H1 (cell line): Measurements from ENCODE around the gene FMO5.

Source experiments
- ATF3 ChIP-seq: IDR thresholded peaks from 2 replicates; pipeline ENCODE4 v1.6.1; 2011; ENCODE audit warnings: low read depth, mild to moderate bottlenecking, low read length; ENCODE audit not compliant: insufficient read depth
- CTCF ChIP-seq, 3 experiments: IDR thresholded peaks; 1 replicate in 2 of 3; 2 replicates in 1 of 3; pipeline versions ENCODE4 v1.5.1 to v1.6.1; 2011; ENCODE audit warnings: low read length in 3 of 3, mild to moderate bottlenecking in 3 of 3, inconsistent platforms in 2 of 3, low read depth in 1 of 3, moderate library complexity in 1 of 3; ENCODE audit not compliant: insufficient read depth in 1 of 3; ENCODE audit errors: control extremely low read depth in 1 of 3
- GABPA ChIP-seq: IDR thresholded peaks from 2 replicates; pipeline ENCODE4 v1.6.1; 2011; ENCODE audit warnings: mild to moderate bottlenecking, low read length, moderate library complexity, borderline replicate concordance; ENCODE audit not compliant: insufficient read depth
- NRF1 ChIP-seq: IDR thresholded peaks from 2 replicates; pipeline ENCODE4 v1.6.1; 2011; ENCODE audit warnings: mild to moderate bottlenecking, low read depth, low read length, improper control_type of control experiment
- POLR2A ChIP-seq, 2 experiments: IDR thresholded peaks; 1 replicate in 1 of 2; 2 replicates in 1 of 2; pipeline ENCODE4 v1.6.1; 2011; ENCODE audit warnings: low read depth in 2 of 2, low read length in 2 of 2, mild to moderate bottlenecking in 2 of 2; ENCODE audit errors: control extremely low read depth in 1 of 2
- POLR2AphosphoS5 ChIP-seq: IDR thresholded peaks from 2 replicates; pipeline ENCODE4 v1.6.1; 2011; ENCODE audit warnings: low read depth, low read length
- POU5F1 ChIP-seq: IDR thresholded peaks from 2 replicates; pipeline ENCODE4 v1.6.1; 2011; ENCODE audit warnings: low read depth, mild to moderate bottlenecking, low read length, moderate library complexity
- SIN3A ChIP-seq, 2 experiments: IDR thresholded peaks in 1 of 2; conservative IDR thresholded peaks in 1 of 2; 2 replicates each; pipeline ENCODE4 v1.6.1; 2011 to 2012; ENCODE audit warnings: low read length in 2 of 2, improper control_type of control experiment in 1 of 2, low read depth in 1 of 2, mild to moderate bottlenecking in 1 of 2
- TAF1 ChIP-seq: IDR thresholded peaks from 2 replicates; pipeline ENCODE4 v1.6.1; 2011; ENCODE audit warnings: mild to moderate bottlenecking, low read depth, low read length

DNA sequence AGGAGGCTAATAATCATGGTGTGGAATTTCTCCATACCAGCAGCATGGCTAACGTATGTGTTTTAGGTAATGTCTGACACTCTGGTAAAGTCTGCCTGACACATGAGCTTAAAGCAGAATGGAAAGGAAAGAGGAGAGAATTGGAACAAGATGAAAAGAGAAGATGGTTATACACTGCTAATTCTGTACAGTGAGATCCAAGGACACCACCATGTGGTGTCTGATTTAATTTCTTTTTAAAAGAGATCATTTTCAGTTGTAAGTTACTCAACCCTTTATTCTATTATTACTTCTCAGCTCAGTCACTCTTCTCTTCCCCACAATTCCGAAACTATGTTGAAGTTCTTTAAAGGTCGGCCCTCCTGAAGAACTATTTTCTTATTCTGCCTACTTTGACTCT, 68.5 kb downstream of the FMO5 start:
- TF ChIP-seq GABPA = no peak
- TF ChIP-seq POU5F1 = no peak
- TF ChIP-seq NRF1 = no peak
- no peak for TF ChIP-seq ATF3
- TF ChIP-seq POLR2AphosphoS5 = no peak
- TF ChIP-seq SIN3A (conservative IDR thresholded peaks at IDR 0.05 in 1 of 2, IDR thresholded peaks at IDR 0.05 in 1 of 2; ENCODE audit: low read depth in 1 of 2, low read length in 2 of 2) = no peak
- no peak for TF ChIP-seq POLR2A (IDR thresholded peaks at IDR 0.05; ENCODE audit: control extremely low read depth in 1 of 2, low read depth in 2 of 2, low read length in 2 of 2)
- TF ChIP-seq TAF1 = no peak
- TF ChIP-seq CTCF (IDR thresholded peaks at IDR 0.05; ENCODE audit: control extremely low read depth in 1 of 3, insufficient read depth in 1 of 3, low read depth in 1 of 3, low read length in 3 of 3) = no peak
